HL-60/S4 (cell line): ENCODE measurements around the gene IL1A.

Experiments
- in situ Hi-C: fragments of 300-500 bp; cut with MboI; formaldehyde crosslinking; loops from 2 replicates; pipeline ENCODE4 v1.14.3; 2022; ENCODE audit warnings: low sequenced_read_pairs

Gene IL1A

GRCh38 chr2:112767693-112768330 is 16.5 kb downstream of the IL1A start:
- in situ Hi-C loops, result no loop called here

GRCh38 chr2:112765251-112765650 is 19.0 kb downstream of the IL1A start:
- in situ Hi-C loops, result no loop called here

- in situ Hi-C loops, result no loop called here
These were observed 19.9 kb downstream of the IL1A start, which contains the start of gene CKAP2L for GRCh38 chr2:112764071-112765044. Gene CKAP2L, minus strand, starts transcription at chr2:112764609. Its CDS starts 11 bp downstream, at chr2:112764598.

- in situ Hi-C loops, result no loop called here
These were observed 22.0 kb downstream of the IL1A start for GRCh38 chr2:112762276-112762675.

GRCh38 chr2:112760149-112760548 is 24.1 kb downstream of the IL1A start:
- in situ Hi-C loops, result no loop called here

GRCh38 chr2:112758711-112759110 is 25.6 kb downstream of the IL1A start:
- in situ Hi-C loops, result loop anchor here (10.0 kb wide), 1 partner anchor 76 kb away; the partner anchor contains the start of gene IL1B

- in situ Hi-C loops, result loop anchor here (10.0 kb wide), 1 partner anchor 78 kb away; the partner anchor contains the start of gene IL1B
These were observed 27.0 kb downstream of the IL1A start for GRCh38 chr2:112757265-112757664.

GRCh38 chr2:112756207-112756606 is 28.1 kb downstream of the IL1A start:
- in situ Hi-C loops, result loop anchor here (10.0 kb wide), 1 partner anchor 79 kb away; the partner anchor contains the start of gene IL1B

GRCh38 chr2:112755444-112755843 is 28.8 kb downstream of the IL1A start:
- in situ Hi-C loops, result loop anchor here (10.0 kb wide), 1 partner anchor 79 kb away; the partner anchor contains the start of gene IL1B

- in situ Hi-C loops, result loop anchor here (5.0 to 10.0 kb wide), 2 partner anchors 80 to 123 kb away; partner anchors contain the start of gene IL1B
These were observed 29.7 kb downstream of the IL1A start for GRCh38 chr2:112754564-112754963.

- in situ Hi-C loops, result loop anchor here (5.0 to 10.0 kb wide), 2 partner anchors 82 to 125 kb away; partner anchors contain the start of gene IL1B
These were observed 31.6 kb downstream of the IL1A start for GRCh38 chr2:112752667-112753066.

GRCh38 chr2:112751451-112752197 is 32.7 kb downstream of the IL1A start:
- in situ Hi-C loops, result loop anchor here (5.0 to 10.0 kb wide), 2 partner anchors 83 to 126 kb away; partner anchors contain the start of gene IL1B

GRCh38 chr2:112750560-112750843 is 33.8 kb downstream of the IL1A start:
- in situ Hi-C loops, result loop anchor here (5.0 to 10.0 kb wide), 2 partner anchors 84 to 127 kb away; partner anchors contain the start of gene IL1B

GRCh38 chr2:112749755-112750559 is 34.3 kb downstream of the IL1A start:
- in situ Hi-C loops, result loop anchor here (5.0 to 25.0 kb wide), 3 partner anchors 85 to 863 kb away; partner anchors contain the start of genes ANAPC1, IL1B and MERTK

- in situ Hi-C loops, result loop anchor here (25.0 kb wide), 1 partner anchor 853 kb away; the partner anchor contains the start of genes ANAPC1 and MERTK
These were observed 43.8 kb downstream of the IL1A start for GRCh38 chr2:112740527-112740926.

- in situ Hi-C loops, result loop anchor here (25.0 kb wide), 1 partner anchor 850 kb away; the partner anchor contains the start of genes ANAPC1 and MERTK
These were observed 46.6 kb downstream of the IL1A start for GRCh38 chr2:112737542-112738232.

- in situ Hi-C loops, result loop anchor here (25.0 kb wide), 1 partner anchor 847 kb away; the partner anchor contains the start of genes ANAPC1 and MERTK
These were observed 50.4 kb downstream of the IL1A start for GRCh38 chr2:112733871-112734270.

- in situ Hi-C loops, result loop anchor here (25.0 kb wide), 1 partner anchor 846 kb away; the partner anchor contains the start of genes ANAPC1 and MERTK
These were observed 50.8 kb downstream of the IL1A start for GRCh38 chr2:112733456-112733855.

- in situ Hi-C loops, result loop anchor here (25.0 kb wide), 1 partner anchor 844 kb away; the partner anchor contains the start of genes ANAPC1 and MERTK
These were observed 52.8 kb downstream of the IL1A start for GRCh38 chr2:112731479-112731878.
